Measurements from ENCODE around the gene DUSP28.

The DUSP28 gene

GRCh38 chr2:240525802-240526201, 34.4 kb upstream of the DUSP28 start:
- ChIA-PET CTCF (no interaction called here), POLR2A (no interaction called here)
- TF ChIP-seq FOXA1 (IDR thresholded peaks at IDR 0.05), result no peak
- TF ChIP-seq PKNOX1 (IDR thresholded peaks at IDR 0.05), result no peak
- no peak for TF ChIP-seq ZNF384 (IDR thresholded peaks at IDR 0.05)
- TF ChIP-seq ELF4 (IDR thresholded peaks at IDR 0.05), result no peak
- no peak for TF ChIP-seq L3MBTL2 (conservative IDR thresholded peaks at IDR 0.05)
- TF ChIP-seq TARDBP (IDR thresholded peaks at IDR 0.05), result no peak
- no peak for TF ChIP-seq FOXM1 (IDR thresholded peaks at IDR 0.05; ENCODE audit: borderline replicate concordance)
- no peak for TF ChIP-seq CTBP1 (IDR thresholded peaks at IDR 0.05; ENCODE audit: borderline replicate concordance)
- no peak for TF ChIP-seq SUZ12 (IDR thresholded peaks at IDR 0.05)
- no peak for TF ChIP-seq BHLHE40 (IDR thresholded peaks at IDR 0.05; ENCODE audit: borderline replicate concordance)
- TF ChIP-seq ARNT (IDR thresholded peaks at IDR 0.05), result no peak
- no peak for TF ChIP-seq LEF1 (IDR thresholded peaks at IDR 0.05; ENCODE audit: borderline replicate concordance)
- DNase-seq (ENCODE audit: extremely low spot score), result no peak

GRCh38 chr2:240526521-240526920, 33.6 kb upstream of the DUSP28 start:
- POLR2A ChIA-PET, result no interaction called here
- DNase-seq (ENCODE audit: extremely low spot score), result no peak
- no peak for TF ChIP-seq SP1 (IDR thresholded peaks at IDR 0.05)
- CTCF ChIA-PET, result no interaction called here

GRCh38 chr2:240527153-240527750, 32.9 kb upstream of the DUSP28 start:
- POLR2A ChIA-PET, result no interaction called here
- TF ChIP-seq LEF1 (IDR thresholded peaks at IDR 0.05; ENCODE audit: borderline replicate concordance) (no peak), L3MBTL2 (conservative IDR thresholded peaks at IDR 0.05) (no peak), CTBP1 (IDR thresholded peaks at IDR 0.05; ENCODE audit: borderline replicate concordance) (no peak), TARDBP (IDR thresholded peaks at IDR 0.05) (no peak), FOXK2 (IDR thresholded peaks at IDR 0.05) (no peak), NFRKB (IDR thresholded peaks at IDR 0.05) (no peak), ELF4 (IDR thresholded peaks at IDR 0.05) (no peak), ZNF384 (IDR thresholded peaks at IDR 0.05) (no peak), BHLHE40 (IDR thresholded peaks at IDR 0.05; ENCODE audit: borderline replicate concordance) (no peak), PKNOX1 (IDR thresholded peaks at IDR 0.05) (no peak), FOXM1 (IDR thresholded peaks at IDR 0.05; ENCODE audit: borderline replicate concordance) (no peak), SP1 (IDR thresholded peaks at IDR 0.05) (no peak), HDGF (IDR thresholded peaks at IDR 0.05; ENCODE audit: borderline replicate concordance) (no peak), ARNT (IDR thresholded peaks at IDR 0.05) (no peak), SUZ12 (IDR thresholded peaks at IDR 0.05) (no peak)
- CTCF ChIA-PET, result no interaction called here
- no peak for DNase-seq (ENCODE audit: extremely low spot score)

- ChIA-PET POLR2A (no interaction called here), CTCF (no interaction called here)
- DNase-seq (ENCODE audit: extremely low spot score), result no peak
- TF ChIP-seq NFRKB (IDR thresholded peaks at IDR 0.05) (no peak), ZNF384 (IDR thresholded peaks at IDR 0.05) (no peak), FOXM1 (IDR thresholded peaks at IDR 0.05; ENCODE audit: borderline replicate concordance) (no peak), FOXK2 (IDR thresholded peaks at IDR 0.05) (no peak), BHLHE40 (IDR thresholded peaks at IDR 0.05; ENCODE audit: borderline replicate concordance) (no peak), CTBP1 (IDR thresholded peaks at IDR 0.05; ENCODE audit: borderline replicate concordance) (no peak), SUZ12 (IDR thresholded peaks at IDR 0.05) (no peak), TARDBP (IDR thresholded peaks at IDR 0.05) (no peak)
These were observed 31.6 kb upstream of the DUSP28 start for GRCh38 chr2:240528406-240529040.

- ChIA-PET CTCF (no interaction called here), POLR2A (no interaction called here)
- no peak for DNase-seq (ENCODE audit: extremely low spot score)
- TF ChIP-seq PKNOX1 (IDR thresholded peaks at IDR 0.05), result no peak
- no peak for TF ChIP-seq ZNF384 (IDR thresholded peaks at IDR 0.05)
- TF ChIP-seq ARNT (IDR thresholded peaks at IDR 0.05), result no peak
- TF ChIP-seq L3MBTL2 (conservative IDR thresholded peaks at IDR 0.05), result no peak
- TF ChIP-seq FOXA1 (IDR thresholded peaks at IDR 0.05), result no peak
- TF ChIP-seq CTBP1 (IDR thresholded peaks at IDR 0.05; ENCODE audit: borderline replicate concordance), result no peak
- TF ChIP-seq SUZ12 (IDR thresholded peaks at IDR 0.05), result no peak
- TF ChIP-seq BHLHE40 (IDR thresholded peaks at IDR 0.05; ENCODE audit: borderline replicate concordance), result no peak
- no peak for TF ChIP-seq FOXM1 (IDR thresholded peaks at IDR 0.05; ENCODE audit: borderline replicate concordance)
- no peak for TF ChIP-seq SP1 (IDR thresholded peaks at IDR 0.05)
- TF ChIP-seq TARDBP (IDR thresholded peaks at IDR 0.05), result no peak
- no peak for TF ChIP-seq ELF4 (IDR thresholded peaks at IDR 0.05)
- TF ChIP-seq HDGF (IDR thresholded peaks at IDR 0.05; ENCODE audit: borderline replicate concordance), result no peak
- no peak for TF ChIP-seq NFRKB (IDR thresholded peaks at IDR 0.05)
These were observed 30.7 kb upstream of the DUSP28 start for GRCh38 chr2:240529344-240529999.

GRCh38 chr2:240530181-240530580, 30.0 kb upstream of the DUSP28 start:
- ChIA-PET POLR2A (no interaction called here), CTCF (no interaction called here)
- TF ChIP-seq PKNOX1 (IDR thresholded peaks at IDR 0.05) (no peak), L3MBTL2 (conservative IDR thresholded peaks at IDR 0.05) (no peak), ZNF384 (IDR thresholded peaks at IDR 0.05) (no peak), ARNT (IDR thresholded peaks at IDR 0.05) (no peak), FOXA1 (IDR thresholded peaks at IDR 0.05) (no peak), FOXM1 (IDR thresholded peaks at IDR 0.05; ENCODE audit: borderline replicate concordance) (no peak), FOXK2 (IDR thresholded peaks at IDR 0.05) (no peak), TARDBP (IDR thresholded peaks at IDR 0.05) (no peak), ELF4 (IDR thresholded peaks at IDR 0.05) (no peak), HDGF (IDR thresholded peaks at IDR 0.05; ENCODE audit: borderline replicate concordance) (no peak), SUZ12 (IDR thresholded peaks at IDR 0.05) (no peak), BHLHE40 (IDR thresholded peaks at IDR 0.05; ENCODE audit: borderline replicate concordance) (no peak), NFRKB (IDR thresholded peaks at IDR 0.05) (no peak), SP1 (IDR thresholded peaks at IDR 0.05) (no peak), CTBP1 (IDR thresholded peaks at IDR 0.05; ENCODE audit: borderline replicate concordance) (no peak), LEF1 (IDR thresholded peaks at IDR 0.05; ENCODE audit: borderline replicate concordance) (no peak)
- DNase-seq (ENCODE audit: extremely low spot score), result no peak

All from HEK293T (cell line).